Choroid plexus epithelial cell (primary cell): ENCODE results near the gene CA10.

ENCODE experiments used
- DNase-seq: peaks from one replicate; pipeline ENCODE4 v3.0.0-alpha.2; 2010; ENCODE audit warnings: low read depth
- H3K4me3 ChIP-seq: 2 replicates; pipeline ENCODE4 v1.5.1; 2011; ENCODE audit warnings: low read depth, mild to moderate bottlenecking, control low read depth, low read length, moderate library complexity
- CTCF ChIP-seq: conservative IDR thresholded peaks from 2 replicates; pipeline ENCODE4 v1.5.1; 2011; ENCODE audit warnings: low read depth, mild to moderate bottlenecking, control low read depth, inconsistent platforms, low read length, moderate library complexity

Gene CA10

GRCh38 chr17:52035336-52035915 is 123.1 kb downstream of the CA10 start:
- H3K4me3 ChIP-seq = no peak overlapping the region
- TF ChIP-seq CTCF = no peak
- DNase-seq = no peak

GRCh38 chr17:52032454-52032853 is 126.1 kb downstream of the CA10 start:
- no peak overlapping the region for H3K4me3 ChIP-seq
- TF ChIP-seq CTCF = no peak
- DNase-seq = no peak

GRCh38 chr17:52030052-52030451 is 128.5 kb downstream of the CA10 start:
- H3K4me3 ChIP-seq = no peak overlapping the region
- TF ChIP-seq CTCF = no peak
- DNase-seq = no peak

GRCh38 chr17:52027620-52028295 is 130.8 kb downstream of the CA10 start:
- no peak for TF ChIP-seq CTCF
- peak; percentile 20 for DNase-seq
- H3K4me3 ChIP-seq = no peak overlapping the region

GRCh38 chr17:52027081-52027480 is 131.4 kb downstream of the CA10 start:
- no peak for DNase-seq
- H3K4me3 ChIP-seq = no peak overlapping the region
- no peak for TF ChIP-seq CTCF

GRCh38 chr17:52026075-52026474 is 132.4 kb downstream of the CA10 start:
- TF ChIP-seq CTCF = no peak
- no peak for DNase-seq
- no peak overlapping the region for H3K4me3 ChIP-seq

GRCh38 chr17:52025236-52025635 is 133.3 kb downstream of the CA10 start:
- H3K4me3 ChIP-seq = no peak overlapping the region
- no peak for TF ChIP-seq CTCF
- DNase-seq = no peak
